B cell (primary cell): ENCODE measurements around the gene WNK1. TPM values are rescaled to one million over a fixed set of nuclear protein-coding genes. Genes with fewer than 3 reads are reported as not detected.

ENCODE experiments used
- ATAC-seq: fragments of 200-7000 bp; cut with Tn5 transposase; one replicate; pipeline ENCODE4 v1.10.0; 2021; ENCODE audit warnings: low read depth, mild to moderate bottlenecking, moderate number of reproducible peaks, moderate library complexity
- CTCF ChIA-PET: fragments of 350-600 bp; sonication (Branson Sonifier 250); formaldehyde crosslinking; loops from one replicate; lab custom pipeline; 2021; ENCODE audit warnings: antibody characterized with exemption, inconsistent platforms; lab: Charles Lee
- POLR2A ChIA-PET: fragments of 350-600 bp; sonication (Branson Sonifier 250); formaldehyde crosslinking; loops from one replicate; lab custom pipeline; 2021; ENCODE audit warnings: antibody characterized with exemption; lab: Charles Lee
- DNase-seq: peaks from one replicate; pipeline ENCODE4 v3.0.0; 2013
- H2AFZ ChIP-seq: 2 replicates; pipeline ENCODE4 v1.6.1; 2012; ENCODE audit warnings: mild to moderate bottlenecking, low read depth, low read length; ENCODE audit not compliant: insufficient read depth, poor library complexity, severe bottlenecking
- H3K27ac ChIP-seq, 2 donors: 1 replicate in 1 of 2; 2 replicates in 1 of 2; pipeline ENCODE4 v1.5.1; 2012 to 2013; ENCODE audit warnings: low read length in 2 of 2, mild to moderate bottlenecking in 2 of 2, moderate library complexity in 1 of 2
- H3K27me3 ChIP-seq, 4 experiments: fragments of 200-600 bp in 1 of 4; sonication (generic) in 1 of 4; replicated peaks in 1 of 4; 1 replicate in 2 of 4; 2 replicates in 2 of 4; pipeline versions ENCODE4 v1.6.1 to v1.7.0; 2013 to 2016; ENCODE audit warnings: low read length in 3 of 4, mild to moderate bottlenecking in 2 of 4, mixed read lengths in 1 of 4, moderate library complexity in 1 of 4; ENCODE audit not compliant: insufficient read depth in 4 of 4, control insufficient read depth in 3 of 4; ENCODE audit errors: control extremely low read depth in 1 of 4
- H3K36me3 ChIP-seq, 2 experiments: replicated peaks in 1 of 2; 1 replicate in 1 of 2; 2 replicates in 1 of 2; pipeline versions ENCODE4 v1.6.1 to v1.7.1; 2013; ENCODE audit warnings: low read length in 1 of 2; ENCODE audit not compliant: insufficient read depth in 2 of 2, control insufficient read depth in 1 of 2; ENCODE audit errors: control extremely low read depth in 1 of 2, extremely low read depth in 1 of 2
- H3K4me1 ChIP-seq, 2 donors: fragments of 200-600 bp in 1 of 2; sonication (generic) in 1 of 2; 1 replicate in 1 of 2; 2 replicates in 1 of 2; pipeline versions ENCODE4 v1.5.1 to v1.6.1; 2013 to 2017; ENCODE audit warnings: low read length in 2 of 2; ENCODE audit not compliant: control insufficient read depth in 2 of 2, insufficient read depth in 2 of 2
- H3K4me2 ChIP-seq: replicated peaks from 2 replicates; pipeline ENCODE3; 2012; ENCODE audit warnings: mild to moderate bottlenecking, low read depth, low read length; ENCODE audit not compliant: poor library complexity, severe bottlenecking
- H3K4me3 ChIP-seq, 5 experiments: fragments of 200-600 bp in 1 of 5; sonication (generic) in 1 of 5; 1 replicate in 3 of 5; 2 replicates in 2 of 5; pipeline versions ENCODE4 v1.5.1 to v1.7.0; 2011 to 2016; ENCODE audit warnings: low read length in 4 of 5, mild to moderate bottlenecking in 4 of 5, low read depth in 2 of 5, control low read depth in 1 of 5, moderate library complexity in 1 of 5; ENCODE audit not compliant: insufficient read depth in 1 of 5; ENCODE audit errors: control extremely low read depth in 1 of 5, extremely low read depth in 1 of 5
- H3K79me2 ChIP-seq: fragments of 200-600 bp; sonication (generic); one replicate; pipeline ENCODE4 v1.6.0; 2016; ENCODE audit warnings: low read length; ENCODE audit not compliant: control insufficient read depth, insufficient read depth
- H3K9ac ChIP-seq: fragments of 200-600 bp; sonication (generic); 2 replicates; pipeline ENCODE4 v1.6.1; 2017; ENCODE audit warnings: mild to moderate bottlenecking, low read length, moderate library complexity
- H3K9me3 ChIP-seq, 3 donors: one replicate each; pipeline versions ENCODE4 v1.6.1 to v1.7.1; 2013; ENCODE audit warnings: low read length in 2 of 3; ENCODE audit not compliant: control insufficient read depth in 2 of 3, insufficient read depth in 1 of 3; ENCODE audit errors: control extremely low read depth in 1 of 3
- H4K20me1 ChIP-seq: 2 replicates; pipeline ENCODE4 v1.6.0; 2012; ENCODE audit warnings: mild to moderate bottlenecking, low read length; ENCODE audit not compliant: insufficient read depth, control insufficient read depth, poor library complexity, severe bottlenecking
- H3K27ac Mint-ChIP-seq: one replicate; pipeline ENCODE4 v1.8.0; 2021; ENCODE audit warnings: mixed read lengths
- H3K27me3 Mint-ChIP-seq: one replicate; pipeline ENCODE4 v1.8.0; 2021; ENCODE audit warnings: mixed read lengths
- H3K4me1 Mint-ChIP-seq: one replicate; pipeline ENCODE4 v1.8.0; 2021; ENCODE audit warnings: mixed read lengths
- H3K4me3 Mint-ChIP-seq: one replicate; pipeline ENCODE4 v1.8.0; 2021; ENCODE audit warnings: mixed read lengths
- H3K9me3 Mint-ChIP-seq: one replicate; pipeline ENCODE4 v1.8.0; 2022; ENCODE audit warnings: mixed read lengths; ENCODE audit not compliant: insufficient read depth
- EZH2 ChIP-seq: IDR thresholded peaks from 2 replicates; pipeline ENCODE4 v1.6.1; 2012; ENCODE audit warnings: borderline replicate concordance, low read depth, mild to moderate bottlenecking, moderate library complexity, low read length; ENCODE audit not compliant: insufficient read depth, poor library complexity, severe bottlenecking
- WGBS: methylation state at CpG from one replicate; pipeline ENCODE4 v1.1.5; 2013; ENCODE audit warnings: missing lambda C conversion rate; ENCODE audit not compliant: insufficient coverage; 5-methylcytosine and 5-hydroxymethylcytosine counted together
- intact Hi-C: fragments of 100-400 bp; cut with micrococcal nuclease; formaldehyde crosslinking; loops from one replicate; pipeline ENCODE4 v1.10.0; 2022
- polyA plus RNA-seq: library from polyadenylated mRNA; depleted of rRNA; stranded (reverse); fragments of >200 nt; gene quantifications from 2 replicates; pipeline ENCODE4 v1.2.3, GENCODE V29; 2012
- total RNA-seq, 2 donors: library from RNA; stranded (reverse); fragments of 120-200 nt in 1 of 2; gene quantifications; 1 replicate in 1 of 2; 2 replicates in 1 of 2; pipeline versions ENCODE4 v1.2.3 to v1.2.4, GENCODE V29; 2013 to 2022
- TF ChIP-seq, protein P1 (sequence below): fragments of 200-600 bp; IDR thresholded peaks from one replicate; pipeline ENCODE4 v1.8.0; 2022; ENCODE audit warnings: antibody characterized with exemption, mild to moderate bottlenecking

Gene WNK1
- total and polyA plus RNA-seq, 2 donors (not counting 1 experiment from before 2014, with no cell fraction given): 43.9 to 188 TPM

DNA sequence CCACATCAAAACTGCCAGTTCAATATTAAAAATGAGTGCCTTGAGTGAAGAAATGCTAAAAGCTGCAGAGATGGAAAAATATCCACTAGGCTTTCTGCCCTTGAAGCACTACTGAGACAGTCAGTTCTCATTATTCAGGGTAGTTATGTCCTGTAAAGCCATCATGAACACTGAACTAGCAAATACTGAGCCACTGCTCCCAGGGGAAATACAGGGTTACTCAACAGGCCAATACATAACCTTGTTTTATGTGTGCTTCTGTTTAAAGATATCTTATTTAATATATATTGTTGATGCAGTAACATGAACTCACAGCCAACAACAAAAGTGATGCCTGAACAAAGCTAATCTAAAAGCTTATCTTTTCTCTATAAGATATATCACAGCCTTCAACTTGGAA lies 193.8 kb downstream of the WNK1 start:
- Histone ChIP-seq H3K9me3 (no peaks in the 10 kb centered on the region), H3K36me3 (peaks cover 0 to 11% of the 10 kb centered on the region in 2 experiments), H4K20me1 (no peaks in the 10 kb centered on the region), H3K27ac (no peak overlapping the region), H2AFZ (no peak overlapping the region), H3K79me2 (peaks cover 34% of the 10 kb centered on the region), H3K4me1 (peaks cover 0 to 17% of the 10 kb centered on the region in 2 donors), H3K9ac (no peak overlapping the region), H3K27me3 (no peaks in the 10 kb centered on the region), H3K4me2 (no peak overlapping the region), H3K4me3 (no peak overlapping the region)
- Mint-ChIP-seq H3K4me1 (peaks cover 33% of the 10 kb centered on the region), H3K27me3 (no peaks in the 10 kb centered on the region), H3K9me3 (no peaks in the 10 kb centered on the region), H3K4me3 (no peak overlapping the region), H3K27ac (no peak overlapping the region)
- DNase-seq: no peak
- intact Hi-C loops: loop anchor here (5.0 to 10.0 kb wide), 2 partner anchors 34 to 301 kb away; no protein-coding TSS in a partner anchor
- CTCF ChIA-PET: interaction anchor here (1.2 to 1.8 kb wide), 2 partner anchors 132 to 147 kb away, joined by 3 to 5 read pairs; no protein-coding TSS in a partner anchor
- no peak for ATAC-seq
- no peak for TF ChIP-seq EZH2
- TF ChIP-seq, protein P1, sequence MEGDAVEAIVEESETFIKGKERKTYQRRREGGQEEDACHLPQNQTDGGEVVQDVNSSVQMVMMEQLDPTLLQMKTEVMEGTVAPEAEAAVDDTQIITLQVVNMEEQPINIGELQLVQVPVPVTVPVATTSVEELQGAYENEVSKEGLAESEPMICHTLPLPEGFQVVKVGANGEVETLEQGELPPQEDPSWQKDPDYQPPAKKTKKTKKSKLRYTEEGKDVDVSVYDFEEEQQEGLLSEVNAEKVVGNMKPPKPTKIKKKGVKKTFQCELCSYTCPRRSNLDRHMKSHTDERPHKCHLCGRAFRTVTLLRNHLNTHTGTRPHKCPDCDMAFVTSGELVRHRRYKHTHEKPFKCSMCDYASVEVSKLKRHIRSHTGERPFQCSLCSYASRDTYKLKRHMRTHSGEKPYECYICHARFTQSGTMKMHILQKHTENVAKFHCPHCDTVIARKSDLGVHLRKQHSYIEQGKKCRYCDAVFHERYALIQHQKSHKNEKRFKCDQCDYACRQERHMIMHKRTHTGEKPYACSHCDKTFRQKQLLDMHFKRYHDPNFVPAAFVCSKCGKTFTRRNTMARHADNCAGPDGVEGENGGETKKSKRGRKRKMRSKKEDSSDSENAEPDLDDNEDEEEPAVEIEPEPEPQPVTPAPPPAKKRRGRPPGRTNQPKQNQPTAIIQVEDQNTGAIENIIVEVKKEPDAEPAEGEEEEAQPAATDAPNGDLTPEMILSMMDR: no peak
- POLR2A ChIA-PET: no interaction called here

DNA sequence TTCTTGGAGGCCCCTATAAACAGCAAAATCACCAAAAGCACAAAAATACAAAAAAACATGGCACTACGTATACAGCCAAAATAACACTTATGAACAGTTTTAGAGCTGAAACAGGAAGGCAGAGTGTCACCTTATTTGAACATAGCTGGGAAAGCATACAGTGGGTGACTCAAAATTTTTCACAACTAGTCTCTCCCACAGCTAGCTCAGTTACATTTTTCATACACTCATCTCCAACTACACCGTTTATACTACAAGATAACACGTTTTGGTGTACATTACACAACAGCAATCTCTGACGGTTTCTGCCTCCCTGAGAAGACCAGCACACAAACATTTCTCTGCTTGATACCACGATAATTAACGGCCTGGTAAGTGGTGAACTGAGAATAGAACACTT lies 194.3 kb downstream of the WNK1 start:
- intact Hi-C loops: loop anchor here (5.0 to 10.0 kb wide), 2 partner anchors 34 to 302 kb away; no protein-coding TSS in a partner anchor
- Histone ChIP-seq H4K20me1 (no peaks in the 10 kb centered on the region), H3K27ac (no peak overlapping the region), H3K27me3 (no peaks in the 10 kb centered on the region), H3K36me3 (peaks cover 0 to 11% of the 10 kb centered on the region in 2 experiments), H3K79me2 (peaks cover 34% of the 10 kb centered on the region), H2AFZ (no peak overlapping the region), H3K4me2 (no peak overlapping the region), H3K4me1 (peaks cover 0 to 17% of the 10 kb centered on the region in 2 donors), H3K9ac (no peak overlapping the region), H3K9me3 (no peaks in the 10 kb centered on the region), H3K4me3 (no peak overlapping the region)
- Mint-ChIP-seq H3K27ac (peak overlapping the region; percentile 29), H3K4me3 (peak overlapping the region; percentile 9), H3K9me3 (no peaks in the 10 kb centered on the region), H3K4me1 (peaks cover 33% of the 10 kb centered on the region), H3K27me3 (no peaks in the 10 kb centered on the region)
- ATAC-seq (no peak), DNase-seq (no peak)
- ChIA-PET POLR2A (no interaction called here), CTCF (interaction anchor here (1.2 to 1.8 kb wide), 2 partner anchors 132 to 146 kb away, joined by 3 to 5 read pairs; no protein-coding TSS in a partner anchor)
- WGBS: 85% methylated on average over 6 of the region's 6 CpGs
- TF ChIP-seq EZH2: no peak
- TF ChIP-seq, protein P1: no peak
